Mesendoderm (in vitro differentiated cells): ENCODE results near the gene FADS3.

ENCODE experiments used
- DNase-seq: peaks from one replicate; pipeline ENCODE4 v3.0.0; 2013
- H2AK5ac ChIP-seq: 2 replicates; pipeline ENCODE4 v1.6.1; 2013; ENCODE audit warnings: low read length, inconsistent platforms
- H2BK120ac ChIP-seq: 2 replicates; pipeline ENCODE4 v1.6.1; 2013; ENCODE audit warnings: low read depth, mild to moderate bottlenecking, low read length, moderate library complexity, mixed read lengths
- H2BK15ac ChIP-seq: replicated peaks from 2 replicates; pipeline ENCODE4 v1.6.1; 2013; ENCODE audit warnings: low read depth, mild to moderate bottlenecking, moderate library complexity
- H2BK5ac ChIP-seq: 2 replicates; pipeline ENCODE4 v1.6.1; 2013; ENCODE audit warnings: low read length, inconsistent platforms
- H3K18ac ChIP-seq: 2 replicates; pipeline ENCODE4 v1.6.1; 2013; ENCODE audit warnings: mild to moderate bottlenecking, low read length, mixed read lengths
- H3K23ac ChIP-seq: one replicate; pipeline ENCODE4 v1.6.1; 2013; ENCODE audit warnings: low read length
- H3K27ac ChIP-seq: 2 replicates; pipeline ENCODE4 v1.5.1; 2013; ENCODE audit warnings: low read depth, mild to moderate bottlenecking, inconsistent platforms, low read length, moderate library complexity
- H3K27me3 ChIP-seq: 2 replicates; pipeline ENCODE4 v1.6.1; 2013; ENCODE audit warnings: low read length, control low read depth, mild to moderate bottlenecking, inconsistent platforms; ENCODE audit not compliant: insufficient read depth, poor library complexity
- H3K36me3 ChIP-seq: 2 replicates; pipeline ENCODE4 v1.6.1; 2013; ENCODE audit warnings: low read length, inconsistent platforms; ENCODE audit not compliant: control insufficient read depth, insufficient read depth
- H3K4ac ChIP-seq: one replicate; pipeline ENCODE4 v1.6.1; 2013; ENCODE audit warnings: low read depth, mild to moderate bottlenecking, low read length, moderate library complexity
- H3K4me1 ChIP-seq: 2 replicates; pipeline ENCODE4 v1.6.1; 2013; ENCODE audit warnings: low read depth, low read length, inconsistent platforms; ENCODE audit not compliant: control insufficient read depth
- H3K4me2 ChIP-seq: 2 replicates; pipeline ENCODE4 v1.6.1; 2013; ENCODE audit warnings: low read length
- H3K4me3 ChIP-seq: 2 replicates; pipeline ENCODE4 v1.5.1; 2013; ENCODE audit warnings: mild to moderate bottlenecking, low read length
- H3K56ac ChIP-seq: one replicate; pipeline ENCODE4 v1.6.1; 2013; ENCODE audit warnings: low read length
- H3K79me1 ChIP-seq: 2 replicates; pipeline ENCODE4 v1.6.1; 2013; ENCODE audit warnings: low read length, inconsistent platforms
- H3K79me2 ChIP-seq: 2 replicates; pipeline ENCODE4 v1.6.1; 2013; ENCODE audit warnings: mild to moderate bottlenecking, low read length; ENCODE audit not compliant: control insufficient read depth, insufficient read depth
- H3K9ac ChIP-seq: 2 replicates; pipeline ENCODE4 v1.6.1; 2013; ENCODE audit warnings: low read length, inconsistent platforms
- H4K5ac ChIP-seq: one replicate; pipeline ENCODE4 v1.6.1; 2013; ENCODE audit warnings: low read length
- H4K8ac ChIP-seq: one replicate; pipeline ENCODE4 v1.6.1; 2013; ENCODE audit warnings: low read depth, mild to moderate bottlenecking, control low read depth, low read length, moderate library complexity
- WGBS: extraction: QIAGEN DNeasy Blood & Tissue Kit; methylation state at CpG from one replicate; pipeline ENCODE4 v1.1.7; 2013; ENCODE audit warnings: low lambda C conversion rate, missing lambda C conversion rate; ENCODE audit not compliant: insufficient coverage; ENCODE audit errors: extremely low coverage; 5-methylcytosine and 5-hydroxymethylcytosine counted together

FADS3 gene

DNA sequence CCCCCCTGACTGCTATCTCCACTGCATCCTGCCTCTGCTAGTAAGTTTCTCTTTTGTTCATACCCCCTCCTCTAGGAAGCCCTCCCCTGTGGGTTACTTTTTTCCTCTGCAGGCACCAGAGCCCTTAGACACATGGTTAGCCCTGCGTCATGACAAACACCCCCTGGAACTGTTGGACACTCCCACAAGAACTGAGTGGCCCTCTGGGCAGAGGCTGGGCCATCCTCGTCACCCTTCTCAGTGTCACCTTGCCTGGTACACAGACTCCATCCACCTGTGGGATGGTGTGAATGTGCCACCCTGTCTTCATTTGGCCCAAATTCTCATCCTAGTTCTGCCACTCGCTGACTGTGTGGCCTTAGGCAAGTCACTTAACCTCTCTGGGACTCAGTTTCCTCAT lies 30.1 kb upstream of the FADS3 start:
- no peak overlapping the region for H3K18ac ChIP-seq
- H3K4me1 ChIP-seq: peaks cover 6% of the 10 kb centered on the region
- H3K23ac ChIP-seq: no peak overlapping the region
- H3K4ac ChIP-seq: no peak overlapping the region
- H3K79me1 ChIP-seq: no peaks in the 10 kb centered on the region
- no peaks in the 10 kb centered on the region for H3K27me3 ChIP-seq
- H3K36me3 ChIP-seq: no peaks in the 10 kb centered on the region
- no CpG with 5 or more reads among the region's 3 CpGs for WGBS
- H4K8ac ChIP-seq: no peak overlapping the region
- no peak overlapping the region for H3K27ac ChIP-seq
- H2BK120ac ChIP-seq: no peak overlapping the region
- no peak overlapping the region for H2BK15ac ChIP-seq
- H3K9ac ChIP-seq: no peak overlapping the region
- DNase-seq: no peak
- H3K4me3 ChIP-seq: no peak overlapping the region
- no peak overlapping the region for H3K4me2 ChIP-seq
- H4K5ac ChIP-seq: no peak overlapping the region
- H3K56ac ChIP-seq: no peak overlapping the region
- H2AK5ac ChIP-seq: no peak overlapping the region
- H2BK5ac ChIP-seq: no peak overlapping the region
- no peaks in the 10 kb centered on the region for H3K79me2 ChIP-seq

DNA sequence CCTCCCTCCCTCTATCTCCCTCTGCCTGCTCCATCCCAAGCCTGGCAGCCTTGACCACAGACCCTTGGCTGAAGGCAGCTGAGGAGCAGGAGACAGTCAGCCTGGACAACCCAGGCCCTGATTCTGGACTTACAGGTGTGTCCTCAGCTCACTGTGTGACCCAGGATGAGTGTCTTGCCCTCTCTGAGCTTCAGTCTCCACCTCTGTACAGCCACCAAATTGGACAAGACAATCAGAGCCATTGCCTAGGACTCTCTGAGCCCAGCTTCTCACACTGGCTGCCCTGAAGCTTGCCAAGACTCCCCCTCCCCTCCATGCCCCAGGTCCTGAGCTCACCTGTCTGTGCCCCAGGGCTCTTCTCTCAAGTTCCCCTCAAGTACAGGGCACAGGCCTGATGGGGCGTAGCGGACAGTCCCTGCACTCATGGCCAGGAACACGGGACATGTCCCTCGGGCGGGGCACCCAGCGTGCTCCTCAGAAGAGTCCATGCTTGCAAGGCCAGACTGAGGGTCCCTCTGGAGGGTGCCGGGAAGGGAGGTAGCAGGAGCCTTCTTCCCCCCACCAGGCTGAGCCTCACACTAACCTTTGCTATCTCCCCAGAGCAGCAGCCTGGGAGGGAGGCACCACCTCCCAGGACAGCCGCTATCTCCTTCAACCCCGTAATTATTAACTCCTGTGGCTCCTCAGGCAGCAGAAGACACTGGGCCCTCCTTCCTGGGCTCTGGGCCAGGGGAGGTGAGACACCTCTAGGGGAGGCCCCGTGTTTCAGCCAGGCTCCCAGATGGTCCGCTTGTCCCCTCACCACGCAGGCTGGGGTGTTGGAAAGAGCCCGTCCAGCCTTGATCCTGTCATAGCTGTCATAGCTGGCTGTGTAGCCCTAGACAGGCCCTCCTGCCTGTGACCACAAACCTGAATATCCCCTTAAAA lies 28.6 kb upstream of the FADS3 start:
- Histone ChIP-seq H3K4me1 (peaks cover 6% of the 10 kb centered on the region), H3K4me3 (no peak overlapping the region), H3K23ac (no peak overlapping the region), H4K8ac (no peak overlapping the region), H3K79me2 (no peaks in the 10 kb centered on the region), H2BK15ac (no peak overlapping the region), H4K5ac (no peak overlapping the region), H3K4me2 (no peak overlapping the region), H2BK120ac (no peak overlapping the region), H3K27me3 (no peaks in the 10 kb centered on the region), H3K56ac (no peak overlapping the region), H3K18ac (no peak overlapping the region), H3K79me1 (no peaks in the 10 kb centered on the region), H3K27ac (no peak overlapping the region), H3K4ac (no peak overlapping the region), H3K36me3 (no peaks in the 10 kb centered on the region), H3K9ac (no peak overlapping the region), H2BK5ac (no peak overlapping the region), H2AK5ac (no peak overlapping the region)
- DNase-seq: peak; percentile 44
- no CpG with 5 or more reads among the region's 13 CpGs for WGBS

DNA sequence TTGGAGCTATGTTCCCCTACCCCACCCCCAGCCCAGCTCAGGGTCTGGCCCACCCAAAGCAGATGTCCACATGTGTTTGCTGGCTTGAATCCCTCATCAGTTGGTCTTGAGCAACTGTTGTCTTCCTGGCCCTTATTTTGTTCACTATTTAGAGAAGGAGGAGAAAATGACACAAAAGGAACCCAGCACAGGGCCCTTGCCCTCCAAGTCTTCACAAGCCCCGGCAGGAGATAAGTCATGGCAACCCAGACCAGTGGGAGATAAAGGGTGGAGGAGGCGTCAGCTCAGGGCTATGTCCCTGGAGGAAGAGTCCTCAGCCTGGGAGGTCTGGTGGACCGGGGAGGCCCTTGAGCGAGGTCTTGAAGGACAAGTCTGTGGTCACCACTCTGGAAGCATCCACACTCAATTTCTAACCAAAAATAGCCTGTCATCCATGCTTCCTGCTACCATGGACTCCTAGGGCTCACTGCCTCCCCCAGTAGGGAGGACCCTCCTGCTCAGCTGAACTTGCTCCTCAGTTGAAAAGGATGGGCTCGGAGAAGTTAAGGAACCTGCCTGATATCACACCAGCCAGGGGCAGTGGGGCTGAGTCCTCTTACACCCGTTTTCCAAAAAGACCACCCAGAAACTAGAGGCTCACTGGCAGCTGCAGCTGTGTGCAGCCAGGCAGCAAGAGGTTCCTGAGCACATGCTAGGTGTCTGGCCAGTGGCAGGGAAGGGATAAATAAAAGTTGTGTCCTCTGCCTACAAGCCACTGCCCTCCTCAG lies 27.8 kb upstream of the FADS3 start:
- Histone ChIP-seq H3K36me3 (no peaks in the 10 kb centered on the region), H3K56ac (no peak overlapping the region), H4K5ac (no peak overlapping the region), H3K9ac (no peak overlapping the region), H3K4ac (no peak overlapping the region), H3K4me3 (no peak overlapping the region), H2AK5ac (no peak overlapping the region), H3K79me1 (no peaks in the 10 kb centered on the region), H2BK5ac (no peak overlapping the region), H3K27ac (no peak overlapping the region), H3K23ac (no peak overlapping the region), H3K4me1 (peaks cover 6% of the 10 kb centered on the region), H3K18ac (no peak overlapping the region), H2BK15ac (no peak overlapping the region), H2BK120ac (no peak overlapping the region), H3K79me2 (no peaks in the 10 kb centered on the region), H3K27me3 (no peaks in the 10 kb centered on the region), H4K8ac (no peak overlapping the region), H3K4me2 (no peak overlapping the region)
- no peak for DNase-seq
- WGBS: no CpG with 5 or more reads among the region's 6 CpGs

DNA sequence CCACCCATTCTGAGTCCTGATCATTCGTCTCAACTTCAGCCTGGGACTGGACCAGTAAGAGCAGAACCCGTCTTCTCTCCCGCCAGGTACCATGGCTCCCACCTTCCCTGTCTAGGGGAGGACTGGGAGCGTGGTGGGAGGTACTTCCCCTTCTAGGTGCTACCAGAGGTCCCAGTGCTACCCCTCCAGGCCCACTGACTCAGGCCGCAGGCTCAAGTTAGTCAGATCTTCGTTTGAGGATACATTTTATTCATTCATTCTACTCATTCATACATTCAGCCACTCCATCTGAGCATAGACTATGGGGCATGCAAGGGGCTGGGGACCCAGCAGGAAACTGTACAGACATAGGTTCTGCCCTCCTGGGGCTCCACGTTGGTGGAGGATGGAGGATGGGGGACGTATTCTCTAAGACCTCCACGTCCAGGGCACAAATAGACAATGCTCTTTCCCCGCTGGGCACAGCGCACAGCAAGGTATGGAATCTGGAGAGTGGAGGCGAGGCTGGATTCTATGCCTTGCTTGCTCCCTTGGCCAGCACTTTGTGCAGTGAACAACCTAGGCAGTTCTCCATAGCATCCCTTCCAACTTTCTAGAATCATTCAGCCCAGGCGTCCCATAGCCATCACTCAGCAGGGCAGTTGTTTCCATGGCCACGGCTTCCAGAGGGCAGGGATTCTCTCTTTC lies 27.0 kb upstream of the FADS3 start:
- Histone ChIP-seq H3K18ac (no peak overlapping the region), H2BK120ac (no peak overlapping the region), H3K27me3 (no peaks in the 10 kb centered on the region), H3K79me1 (no peaks in the 10 kb centered on the region), H2BK15ac (no peak overlapping the region), H3K9ac (no peak overlapping the region), H4K8ac (no peak overlapping the region), H3K4me3 (no peak overlapping the region), H3K27ac (no peak overlapping the region), H3K4me1 (peaks cover 6% of the 10 kb centered on the region), H3K79me2 (no peaks in the 10 kb centered on the region), H3K4me2 (no peak overlapping the region), H3K23ac (no peak overlapping the region), H2BK5ac (no peak overlapping the region), H2AK5ac (no peak overlapping the region), H3K36me3 (no peaks in the 10 kb centered on the region), H3K56ac (no peak overlapping the region), H3K4ac (no peak overlapping the region), H4K5ac (no peak overlapping the region)
- WGBS: no CpG with 5 or more reads among the region's 14 CpGs
- no peak for DNase-seq

DNA sequence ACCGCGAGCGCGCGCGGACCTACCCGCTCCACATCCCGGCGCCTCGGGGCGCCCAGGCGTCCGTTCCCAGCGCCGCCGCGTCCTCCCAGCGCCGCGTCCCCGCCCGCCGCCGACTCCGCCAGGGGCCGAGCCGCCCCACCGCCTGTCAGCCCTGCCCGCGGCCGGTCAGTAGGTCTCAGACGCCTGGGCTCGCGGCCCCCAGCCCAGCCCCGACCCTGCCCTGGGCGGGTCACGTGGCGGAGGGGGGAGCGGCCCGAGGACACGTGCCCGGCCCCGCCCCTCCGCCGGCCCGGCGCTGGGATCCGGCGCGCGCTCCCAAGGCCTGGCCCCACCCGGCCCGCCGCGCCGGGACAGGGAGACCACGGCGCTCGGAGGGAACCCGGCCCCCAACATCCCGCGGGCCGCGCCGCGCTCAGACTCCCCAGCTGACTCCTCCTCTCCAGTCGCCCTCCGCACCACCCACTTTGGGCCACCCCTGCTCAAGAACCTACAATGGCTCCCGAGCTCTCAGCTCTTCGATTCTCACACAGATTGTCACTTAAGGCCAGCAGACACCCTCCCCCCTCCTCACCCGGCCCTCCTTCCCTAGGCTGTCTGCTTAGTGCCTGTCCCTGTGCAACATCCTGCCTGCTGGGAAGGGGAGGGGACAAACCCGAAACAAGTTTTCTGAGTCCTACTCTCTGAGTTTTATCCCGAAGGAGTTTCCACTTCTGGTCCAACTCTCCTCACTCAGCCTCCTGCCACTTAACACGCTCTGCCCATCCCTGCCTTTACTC lies 26.2 kb upstream of the FADS3 start, which contains the start of gene RAB3IL1:
RAB3IL1 (minus strand) TSS at position 233 of the 776 bp plus-strand sequence; CDS start at position 34, 199 bp downstream.
- Histone ChIP-seq H3K4me1 (peaks cover 2% of the 10 kb centered on the region), H3K27ac (no peak within 1 kb of the TSS), H3K9ac (peak within 1 kb of the TSS; percentile 63), H3K36me3 (no peaks in the 10 kb centered on the region), H3K4me3 (peak within 1 kb of the TSS; percentile 12), H3K79me2 (no peaks in the 10 kb centered on the region), H3K56ac (peak within 1 kb of the TSS; percentile 81), H3K27me3 (no peaks in the 10 kb centered on the region), H4K8ac (no peak within 1 kb of the TSS), H2BK120ac (no peak within 1 kb of the TSS), H2AK5ac (no peak within 1 kb of the TSS), H3K4me2 (peak within 1 kb of the TSS; percentile 59), H3K23ac (no peak within 1 kb of the TSS), H2BK15ac (no peak within 1 kb of the TSS), H2BK5ac (no peak within 1 kb of the TSS), H4K5ac (no peak within 1 kb of the TSS), H3K4ac (no peak within 1 kb of the TSS), H3K79me1 (no peaks in the 10 kb centered on the region), H3K18ac (peak within 1 kb of the TSS; percentile 12)
- peak; percentile 69 for DNase-seq
- WGBS: no CpG with 5 or more reads among the region's 74 CpGs
